HG03159 (cell line): ENCODE data around the gene ITPR1.

Experiments
- ATAC-seq: cut with Tn5 transposase; IDR thresholded peaks from one replicate; pipeline ENCODE4 v1.9.1; 2021; ENCODE audit warnings: mild to moderate bottlenecking, moderate library complexity; ENCODE audit not compliant: unreplicated experiment

ITPR1 gene

DNA sequence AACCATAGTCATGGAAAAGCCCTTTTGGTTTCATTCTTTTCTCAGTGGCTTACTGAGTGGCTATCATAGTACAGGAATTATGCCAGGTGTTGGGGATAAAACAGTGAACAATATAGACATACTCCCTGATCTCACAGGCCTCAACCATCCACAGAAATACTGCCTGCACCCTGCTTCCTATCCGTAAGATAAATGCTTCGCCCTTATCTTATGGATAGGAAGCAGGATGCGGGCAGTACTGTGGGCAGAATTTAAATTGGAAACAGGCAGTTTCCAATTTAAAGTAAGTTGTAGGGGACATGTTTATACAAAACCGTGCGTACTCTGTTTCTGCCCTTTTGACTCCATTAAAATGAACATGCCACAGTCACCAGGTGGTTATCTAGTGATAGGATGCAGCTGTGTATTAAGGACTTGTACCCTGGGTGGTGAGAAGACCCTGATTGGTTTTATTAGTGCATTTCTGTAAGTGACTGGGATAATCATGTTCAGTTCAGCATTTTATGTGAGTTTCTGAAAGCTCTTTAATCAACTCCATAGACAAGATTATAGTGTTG lies 344.3 kb downstream of the ITPR1 start:
- no peak for ATAC-seq

DNA sequence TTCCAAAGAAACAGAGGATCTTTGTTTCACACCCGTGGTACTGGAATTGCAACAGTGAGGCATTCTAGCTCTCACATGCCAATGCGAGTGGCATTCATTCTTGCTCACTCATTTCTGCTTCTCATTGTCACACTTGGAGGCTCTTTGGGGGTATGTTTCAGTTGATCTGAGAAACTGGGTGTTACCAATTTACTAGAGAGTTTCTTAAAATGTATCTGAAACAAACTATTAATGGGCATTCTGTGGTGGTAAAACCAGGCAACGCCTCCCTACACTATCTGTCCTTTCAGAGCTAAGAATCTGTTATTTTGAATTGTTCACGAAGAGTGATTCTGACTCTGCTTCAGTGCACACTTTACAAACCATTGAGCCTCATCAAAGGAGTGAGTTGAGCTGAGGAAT lies 345.5 kb downstream of the ITPR1 start:
- ATAC-seq, result peak; percentile 74

DNA sequence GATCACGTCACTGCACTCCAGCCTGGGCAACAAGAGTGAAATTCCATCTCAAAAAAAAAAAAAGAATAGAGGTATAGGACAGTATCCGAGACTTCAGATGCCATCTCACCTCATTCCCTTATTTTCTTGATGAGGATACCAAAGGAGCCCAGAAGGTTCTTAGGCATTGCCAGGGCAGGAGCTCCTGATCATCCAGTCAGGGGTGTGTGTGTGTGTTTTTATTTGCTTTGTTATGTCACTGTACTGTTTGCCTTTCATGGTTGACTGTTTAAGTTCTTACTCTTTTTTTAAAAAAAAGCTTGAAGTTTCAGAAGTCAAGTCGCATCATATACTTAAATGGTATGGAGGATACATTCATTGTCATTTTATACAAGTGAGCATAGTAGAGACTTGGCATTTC lies 346.1 kb downstream of the ITPR1 start:
- ATAC-seq, result no peak

DNA sequence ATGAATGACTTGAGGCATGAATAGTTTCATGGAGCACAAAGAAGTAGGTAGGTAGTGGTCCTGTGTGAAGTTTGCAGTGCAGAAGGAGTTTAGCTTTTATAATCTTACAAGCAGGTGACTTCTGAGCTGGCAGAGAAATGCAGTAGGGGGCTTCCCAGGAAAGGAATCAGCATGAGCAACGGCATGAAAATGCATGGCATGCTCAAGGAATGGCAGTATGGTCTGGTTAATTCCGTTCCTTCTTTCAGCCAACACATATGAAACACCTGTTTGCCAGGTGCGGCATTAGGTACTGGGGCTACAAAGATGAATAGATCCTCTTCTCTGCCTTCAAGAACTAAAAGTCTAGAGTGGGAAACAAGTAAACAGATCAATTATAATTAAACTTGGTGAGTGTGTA lies 348.1 kb downstream of the ITPR1 start:
- no peak for ATAC-seq

DNA sequence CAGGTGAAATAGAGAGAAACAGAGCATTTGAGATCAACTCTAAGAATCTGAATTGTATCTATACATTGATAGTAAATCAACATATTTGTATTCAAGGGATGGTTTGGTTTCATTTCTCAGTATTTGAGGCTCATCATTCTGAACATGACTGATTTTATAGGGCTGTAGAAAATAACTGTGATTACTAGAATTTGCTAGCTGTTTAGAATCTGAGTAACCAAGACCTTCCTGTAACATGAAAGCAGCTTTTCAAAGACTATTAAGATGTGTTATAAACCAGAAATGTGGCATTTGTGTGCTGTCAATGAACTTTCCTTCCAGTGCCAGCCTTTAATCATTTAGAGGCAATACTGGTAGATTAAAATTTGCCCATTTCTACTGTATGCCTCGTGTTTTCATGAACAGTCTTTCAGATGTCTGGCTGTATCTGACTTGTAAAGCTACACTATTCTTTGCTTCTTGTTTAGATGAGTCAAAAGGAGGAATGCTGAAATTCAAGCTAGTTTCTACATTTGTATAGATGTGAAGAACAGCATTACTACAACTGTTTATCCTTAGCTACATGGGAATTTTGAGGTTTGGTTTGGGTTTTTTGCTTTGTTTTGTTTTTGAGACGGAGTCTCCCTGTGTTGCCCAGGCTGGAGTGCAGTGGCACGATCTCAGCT lies 348.8 kb downstream of the ITPR1 start:
- ATAC-seq, result no peak

DNA sequence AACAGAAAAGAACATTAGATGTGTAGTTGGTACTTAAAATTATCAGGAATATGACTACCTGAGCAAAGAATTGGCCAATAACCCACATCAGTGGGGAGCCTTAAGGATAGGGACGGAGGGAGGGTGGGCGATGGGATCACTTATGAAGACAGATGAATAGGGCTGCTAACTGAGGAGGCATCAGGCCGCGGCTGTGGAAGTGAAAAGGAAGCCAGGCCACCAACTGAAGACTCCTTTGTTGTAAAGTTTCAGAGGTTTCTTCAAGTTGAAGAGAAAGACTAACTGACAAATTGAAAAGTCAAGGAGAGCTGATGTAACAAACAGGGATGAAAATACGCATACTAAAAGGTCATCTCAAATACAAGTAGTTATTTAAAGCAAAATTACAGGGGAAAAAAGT lies 350.5 kb downstream of the ITPR1 start:
- no peak for ATAC-seq

DNA sequence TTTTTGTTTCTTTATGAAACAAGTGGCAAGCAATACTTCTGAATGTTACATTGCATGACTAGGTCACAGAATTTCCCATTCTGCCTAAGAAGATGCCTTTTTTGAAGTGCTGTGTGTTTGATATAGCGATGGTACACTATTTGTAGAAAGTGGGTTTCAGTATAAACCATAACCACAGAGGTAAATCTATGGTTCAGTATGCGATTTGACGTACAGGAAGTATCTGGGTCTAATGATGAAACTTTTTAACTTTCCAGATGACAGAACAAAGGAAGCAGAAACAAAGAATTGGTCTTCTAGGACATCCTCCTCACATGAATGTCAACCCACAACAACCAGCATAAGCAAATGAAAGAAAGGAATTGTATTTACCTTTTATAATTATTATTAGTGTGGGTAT lies 352.7 kb downstream of the ITPR1 start:
- peak; percentile 73 for ATAC-seq

DNA sequence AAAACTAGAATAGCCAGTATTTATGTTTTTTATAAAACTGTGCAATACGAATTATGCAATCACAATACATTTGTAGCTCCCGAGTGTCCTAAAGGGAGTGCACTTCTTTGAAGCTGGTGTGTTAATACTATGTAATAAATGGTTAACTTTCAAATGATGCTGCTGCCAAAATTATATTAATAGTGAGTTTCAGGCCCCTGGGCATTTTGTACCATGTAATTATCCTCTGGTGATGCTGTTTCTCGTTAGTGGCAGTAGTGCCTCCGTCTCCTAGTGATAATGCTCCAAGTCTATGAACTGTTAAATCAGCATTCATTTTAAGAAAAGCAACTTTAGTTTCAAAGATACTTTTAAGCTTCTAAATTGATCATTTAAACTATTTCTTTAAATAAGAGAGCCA lies 353.4 kb downstream of the ITPR1 start:
- no peak for ATAC-seq

DNA sequence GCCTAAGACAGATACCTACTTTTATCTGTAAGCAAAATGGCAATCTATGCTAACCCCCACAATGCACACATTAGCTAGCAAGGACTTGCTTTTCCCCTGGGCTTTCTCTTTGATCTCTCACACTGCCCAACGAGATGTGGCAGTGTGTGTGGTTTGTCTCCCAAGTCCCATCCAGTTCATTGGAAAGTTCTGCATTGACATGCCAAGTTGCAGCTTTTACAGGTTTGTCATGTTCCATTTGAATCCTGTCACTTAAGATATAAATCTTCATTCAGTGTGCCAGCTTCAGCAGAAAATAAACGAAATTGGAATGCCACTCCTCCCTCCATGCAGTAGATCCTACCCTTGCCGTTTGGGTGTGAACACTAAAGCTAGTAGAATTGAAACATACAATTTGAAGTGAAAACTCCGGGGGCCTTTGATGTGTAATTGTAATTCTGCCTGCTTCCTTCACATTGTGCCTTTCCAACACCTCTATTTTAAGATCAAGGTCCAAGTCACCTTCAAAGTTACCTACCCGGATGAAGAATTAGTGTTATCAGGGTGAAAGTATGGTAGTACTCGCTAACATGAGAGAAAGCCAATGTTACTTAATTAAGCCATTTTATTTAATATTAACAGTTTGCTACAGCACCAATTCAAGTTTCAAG lies 355.2 kb downstream of the ITPR1 start:
- no peak for ATAC-seq

DNA sequence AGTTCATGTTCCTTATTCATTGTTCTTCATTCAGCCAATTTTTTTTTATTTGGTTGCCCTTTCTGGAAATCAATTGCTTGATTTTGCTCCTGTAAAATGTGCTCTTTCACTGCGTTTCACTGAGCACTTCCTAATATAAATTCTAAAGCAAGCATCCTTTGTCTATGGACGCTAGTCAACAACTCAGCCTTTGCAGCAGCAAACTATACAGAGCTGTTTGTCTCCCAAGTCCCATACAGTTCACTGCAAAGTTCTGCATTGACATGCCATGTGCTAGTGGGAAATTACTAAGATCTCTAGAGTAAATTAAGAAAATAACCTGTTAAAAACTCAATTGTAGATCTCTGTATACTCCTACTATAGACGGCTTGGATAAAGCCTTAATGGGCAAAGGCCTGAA lies 356.0 kb downstream of the ITPR1 start:
- no peak for ATAC-seq

DNA sequence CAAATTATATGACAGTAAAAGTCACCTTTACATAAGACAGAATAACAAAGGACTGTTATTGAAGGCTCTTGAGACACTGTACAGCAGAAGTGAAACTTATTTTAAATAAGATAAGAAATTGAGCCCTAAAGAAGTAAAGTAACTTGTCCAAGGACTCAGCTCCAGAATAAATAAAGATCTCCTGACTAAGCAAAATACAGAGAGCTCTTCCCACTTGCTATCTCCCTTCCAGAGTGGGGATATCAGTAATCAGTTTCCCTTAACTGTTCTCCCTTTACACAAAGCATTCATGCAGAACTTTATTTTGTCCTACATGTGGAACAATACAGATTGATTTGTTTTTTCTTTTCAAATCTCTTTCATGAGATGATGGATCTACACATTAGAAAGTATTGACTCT lies 356.6 kb downstream of the ITPR1 start:
- no peak for ATAC-seq

DNA sequence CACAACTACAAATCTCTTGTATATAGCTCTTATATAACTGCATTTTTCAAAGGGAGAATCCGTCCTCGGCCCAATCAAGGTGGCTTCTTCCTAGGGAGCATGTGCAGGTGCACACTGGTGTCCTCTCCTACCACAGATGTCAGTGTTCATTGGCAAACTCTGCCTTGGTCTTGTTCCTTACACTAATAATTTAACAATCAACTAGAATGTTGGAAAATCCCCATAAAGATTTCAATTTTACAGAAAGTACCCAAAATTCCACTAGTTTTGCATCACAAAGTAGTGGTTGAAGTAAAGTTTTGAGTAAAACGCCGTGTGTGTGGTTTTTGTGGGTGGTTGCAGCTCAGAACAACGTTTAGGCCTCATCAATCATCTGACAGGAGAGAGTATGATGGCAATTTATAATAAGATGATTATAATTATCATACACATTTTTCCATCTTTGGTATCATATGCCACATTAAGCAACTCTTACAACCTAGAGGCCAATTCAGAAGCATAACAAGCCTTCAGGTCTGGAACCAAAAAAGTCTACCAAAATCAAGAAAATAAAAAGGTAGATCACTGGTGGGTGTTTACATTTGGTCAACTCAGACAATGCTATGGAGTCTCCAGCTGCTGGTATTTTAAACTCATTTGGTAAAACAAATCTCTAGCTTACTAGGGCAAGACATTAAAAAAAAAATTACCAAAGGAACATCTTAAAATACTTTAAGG lies 357.2 kb downstream of the ITPR1 start:
- ATAC-seq, result peak; percentile 34

DNA sequence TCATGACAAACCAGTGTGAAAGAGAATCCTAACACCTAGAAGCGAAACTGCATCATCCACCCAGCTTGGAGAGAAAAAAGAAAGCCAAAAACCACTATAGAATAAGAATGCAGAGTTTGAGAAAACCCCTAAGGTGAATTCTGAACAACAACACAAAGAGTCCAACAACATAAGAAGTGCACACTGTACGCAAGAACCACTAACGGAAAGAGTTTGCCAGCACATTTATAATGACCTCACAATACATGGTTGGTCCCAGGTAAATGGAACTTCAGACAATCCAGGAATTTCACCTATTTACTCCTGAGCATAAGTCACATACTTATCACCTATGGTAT lies 357.7 kb downstream of the ITPR1 start:
- peak; percentile 46 for ATAC-seq

DNA sequence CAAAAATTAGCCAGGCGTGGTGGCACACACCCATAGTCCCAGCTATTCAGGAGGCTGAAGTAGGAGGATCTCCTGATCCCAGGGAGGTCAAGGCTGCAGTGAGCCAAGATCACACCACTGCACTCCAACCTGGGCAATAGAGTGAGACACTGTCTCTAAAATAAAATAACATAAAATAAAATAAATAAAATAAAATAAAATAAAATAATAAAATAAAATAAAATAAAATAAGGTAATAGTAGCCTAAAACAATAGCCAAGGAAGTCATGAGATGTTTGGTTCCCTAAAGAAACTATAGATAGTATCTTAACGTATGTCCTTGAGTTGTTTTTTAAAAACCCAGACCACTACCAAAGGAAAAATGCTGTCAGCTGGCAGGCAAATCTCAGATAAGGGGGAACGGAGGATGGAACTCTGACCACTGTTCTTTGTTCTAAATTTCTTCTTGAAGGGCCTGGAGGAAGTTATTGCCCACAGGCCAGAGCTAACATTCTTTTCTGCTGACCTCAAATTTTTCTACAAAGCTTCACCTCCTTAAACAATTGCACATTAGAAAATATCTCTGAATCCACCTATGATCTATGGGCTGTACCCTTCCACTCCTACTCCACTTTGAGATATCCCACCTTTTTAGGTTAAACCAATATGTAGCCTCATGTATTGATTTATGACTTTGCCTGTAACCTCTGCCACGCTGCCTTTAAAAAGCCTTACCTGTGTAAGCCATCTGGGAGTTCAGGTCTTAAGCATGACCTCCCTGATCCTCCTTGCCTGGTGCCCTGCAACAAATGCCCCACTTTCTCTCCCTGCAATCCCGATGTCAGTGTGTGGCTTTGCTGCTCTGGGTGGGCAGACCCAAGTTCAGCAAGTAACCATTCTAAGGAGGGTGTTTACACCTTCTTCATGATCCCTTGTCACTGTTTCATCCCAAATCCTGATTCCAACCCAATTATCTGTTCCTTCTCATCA lies 359.9 kb downstream of the ITPR1 start:
- ATAC-seq, result no peak

DNA sequence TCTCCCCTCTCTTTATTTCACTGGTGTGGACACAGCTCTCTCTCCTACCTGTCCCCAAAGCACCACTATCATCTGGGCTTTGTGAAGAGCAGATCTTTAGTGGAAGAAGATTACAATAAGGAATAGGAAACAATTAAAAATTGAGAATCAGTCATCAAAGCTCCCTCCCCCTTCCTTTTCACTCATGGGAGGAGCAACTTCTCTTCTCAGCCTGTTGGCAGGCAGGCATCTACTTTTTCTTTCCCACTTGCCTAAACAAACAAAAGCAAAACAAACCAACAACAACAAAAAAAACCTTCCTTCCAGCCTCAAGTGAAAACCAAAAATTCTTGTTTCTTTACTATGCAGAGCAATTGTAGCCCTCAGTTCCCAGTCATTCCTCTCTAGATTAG lies 360.6 kb downstream of the ITPR1 start:
- no peak for ATAC-seq

DNA sequence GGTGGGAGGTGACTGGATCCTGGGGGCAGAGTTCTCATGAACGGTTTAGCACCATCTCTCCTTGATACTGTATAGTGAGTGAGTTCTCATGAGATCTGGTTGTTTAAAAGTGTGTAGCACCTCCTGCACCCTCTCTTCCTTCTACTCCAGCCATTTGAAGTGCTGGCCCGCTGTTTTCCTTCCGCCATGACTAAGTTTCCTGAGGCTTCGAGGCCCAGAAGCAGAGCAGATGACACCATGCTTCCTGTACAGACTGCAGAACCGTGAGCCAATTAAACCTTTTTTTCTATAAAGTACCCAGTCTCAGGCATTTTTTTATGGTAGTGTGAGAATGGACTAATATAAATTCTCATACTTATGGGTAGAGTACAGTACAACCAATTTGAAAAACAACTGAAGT lies 362.5 kb downstream of the ITPR1 start:
- ATAC-seq, result no peak

DNA sequence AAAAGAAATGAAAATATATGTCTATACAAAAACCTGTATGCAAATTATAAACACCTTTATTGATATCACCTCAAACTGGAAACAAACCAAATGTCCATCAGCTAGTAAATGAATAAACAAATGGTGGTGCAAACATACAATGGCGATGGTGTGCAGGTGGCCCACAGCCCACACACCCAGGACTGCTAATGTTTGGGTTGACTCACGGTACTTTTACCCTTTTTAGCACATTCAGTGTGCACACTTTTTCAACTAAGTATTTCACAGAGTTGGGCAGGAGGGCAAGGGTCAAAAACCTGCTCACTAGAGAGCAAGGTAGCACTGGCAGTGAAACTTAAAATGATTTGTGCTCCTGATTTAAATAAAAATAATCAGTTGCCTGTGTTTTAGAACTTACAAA lies 363.0 kb downstream of the ITPR1 start:
- ATAC-seq, result no peak

DNA sequence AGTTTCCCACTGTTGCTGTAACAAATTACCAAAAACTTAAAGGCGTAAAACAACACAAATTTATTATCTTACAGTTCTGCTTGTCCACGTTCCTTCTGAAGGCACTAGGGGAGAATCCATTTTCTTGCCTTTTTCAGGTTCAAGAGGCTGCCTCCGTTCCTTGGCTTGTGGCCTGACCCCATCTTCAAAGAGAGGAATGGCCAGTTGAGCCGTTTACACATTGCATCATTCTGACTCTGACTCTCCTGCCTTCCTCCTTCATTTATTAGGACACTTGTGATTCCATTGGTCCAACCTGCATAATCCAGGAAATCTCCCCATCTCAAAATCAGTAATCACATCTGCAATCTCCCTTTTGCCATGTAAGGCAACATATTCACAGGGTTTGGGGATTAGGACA lies 363.4 kb downstream of the ITPR1 start:
- no peak for ATAC-seq

DNA sequence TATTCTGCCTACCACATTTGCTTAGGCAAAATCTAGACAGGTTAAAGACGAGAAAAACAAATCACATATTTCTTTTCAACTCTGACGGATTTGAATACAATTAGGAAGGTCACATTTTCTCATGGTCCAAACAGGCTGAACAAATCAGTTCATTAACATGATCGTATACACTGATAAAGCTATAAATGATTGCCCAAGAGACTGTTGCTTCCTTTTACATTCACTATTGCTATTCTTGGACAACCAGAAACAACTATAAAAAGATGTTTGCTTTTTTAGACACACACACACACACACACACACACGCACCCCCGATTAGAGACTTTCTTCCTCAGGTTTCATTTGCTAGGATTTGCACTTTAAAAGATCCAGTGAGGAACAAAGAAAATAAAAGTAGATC lies 363.8 kb downstream of the ITPR1 start:
- ATAC-seq, result no peak

DNA sequence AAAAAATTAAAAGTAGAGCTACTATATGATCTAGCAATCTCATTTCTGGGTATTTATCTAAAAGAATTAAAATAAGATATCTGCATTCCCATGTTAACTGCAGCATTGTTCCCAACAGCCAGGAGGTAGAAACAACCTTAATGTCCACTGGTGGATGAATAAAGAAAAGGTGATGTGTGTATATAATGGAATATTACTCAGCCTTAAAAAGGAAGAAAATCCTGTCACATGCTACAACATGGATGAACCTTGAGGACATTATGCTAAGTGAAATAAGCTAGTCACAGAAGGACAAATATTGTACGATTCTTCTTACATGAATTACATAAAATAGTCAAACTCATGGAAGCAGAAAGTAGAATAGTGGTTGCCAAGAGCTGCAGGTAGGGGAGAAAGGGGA lies 366.6 kb downstream of the ITPR1 start:
- no peak for ATAC-seq

DNA sequence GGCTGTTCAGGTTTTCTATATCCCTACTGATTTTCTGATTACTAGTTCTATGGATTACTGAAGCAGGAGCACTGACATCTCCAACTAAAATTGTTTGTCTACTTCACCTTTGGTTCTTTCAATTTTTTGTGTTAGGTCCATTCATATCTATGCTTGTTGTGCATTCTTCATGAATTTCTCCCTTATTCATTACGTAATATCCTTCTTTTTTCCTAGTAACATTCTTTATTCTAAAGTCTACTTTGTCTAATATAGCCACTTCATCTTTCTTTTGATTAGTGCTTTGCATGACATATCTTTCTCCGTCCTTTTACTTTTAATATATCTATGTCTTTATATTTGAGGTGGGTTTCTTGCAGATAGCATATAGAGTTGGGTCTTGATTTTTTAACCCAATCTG lies 369.8 kb downstream of the ITPR1 start:
- ATAC-seq, result no peak
